SK-N-SH (cell line): ENCODE data around the gene RASA3. TPM values are rescaled to one million over a fixed set of nuclear protein-coding genes. Genes with fewer than 3 reads are reported as not detected.

Experiments used
- CTCF ChIA-PET: fragments of 300-600, 350-600 bp; formaldehyde crosslinking; extraction: SDS; loops from one replicate; lab custom pipeline; 2021; lab: Yijun Ruan, JAX
- POLR2A ChIA-PET: fragments of 350-600 bp; sonication (Branson Sonifier 250); formaldehyde crosslinking; extraction: SDS; loops from one replicate; lab custom pipeline; 2020; ENCODE audit warnings: antibody characterized with exemption, inconsistent platforms; lab: Yijun Ruan, JAX
- DNase-seq: peaks from one replicate; pipeline ENCODE4 v3.0.0; 2012
- H2AFZ ChIP-seq: fragments of 200-600 bp; sonication (generic); 2 replicates; pipeline ENCODE4 v1.8.1; 2016; ENCODE audit warnings: antibody characterized with exemption, mild to moderate bottlenecking, low read depth
- H3F3A ChIP-seq: fragments of 200-600 bp; sonication (generic); replicated peaks from 2 replicates; pipeline ENCODE3; 2016; ENCODE audit warnings: antibody characterized with exemption, mild to moderate bottlenecking; ENCODE audit not compliant: insufficient read depth
- H3K27ac ChIP-seq, 2 experiments: fragments of 200-500 bp in 1 of 2; fragments of 200-600 bp in 1 of 2; sonication (Bioruptor generic) in 1 of 2; sonication (generic), shearing (Covaris generic) in 1 of 2; 2 replicates each; pipeline versions ENCODE4 v1.5.1 to v1.6.1; 2014 to 2016; ENCODE audit warnings: low read depth in 2 of 2, inconsistent platforms in 1 of 2, low read length in 1 of 2, mild to moderate bottlenecking in 1 of 2, mixed read lengths in 1 of 2
- H3K27me3 ChIP-seq: fragments of 200-600 bp; sonication (generic), shearing (Covaris generic); 2 replicates; pipeline ENCODE4 v1.6.1; 2016; ENCODE audit warnings: mixed run types; ENCODE audit not compliant: insufficient read depth
- H3K36me3 ChIP-seq, 2 experiments: fragments of 200-500 bp in 1 of 2; fragments of 200-600 bp in 1 of 2; sonication (Bioruptor generic) in 1 of 2; sonication (generic) in 1 of 2; replicated peaks in 1 of 2; 2 replicates each; pipeline versions ENCODE3 to v1.5.1; 2014 to 2016; ENCODE audit warnings: low read length in 1 of 2, mild to moderate bottlenecking in 1 of 2; ENCODE audit not compliant: insufficient read depth in 2 of 2, control insufficient read depth in 1 of 2
- H3K4me1 ChIP-seq, 2 experiments: fragments of 200-500 bp in 1 of 2; fragments of 200-600 bp in 1 of 2; sonication (Bioruptor generic) in 1 of 2; sonication (generic), shearing (Covaris generic) in 1 of 2; 2 replicates each; pipeline versions ENCODE4 v1.5.1 to v1.6.1; 2014 to 2016; ENCODE audit warnings: low read depth in 1 of 2, low read length in 1 of 2, mixed run types in 1 of 2; ENCODE audit not compliant: insufficient read depth in 2 of 2, control insufficient read depth in 1 of 2
- H3K4me2 ChIP-seq: fragments of 200-600 bp; sonication (generic), shearing (Covaris generic); 2 replicates; pipeline ENCODE4 v1.6.1; 2017; ENCODE audit warnings: mixed run types
- H3K4me3 ChIP-seq, 2 experiments: fragments of 200-500 bp in 1 of 2; fragments of 200-600 bp in 1 of 2; sonication (Bioruptor generic) in 1 of 2; sonication (generic), shearing (Covaris generic) in 1 of 2; 2 replicates each; pipeline versions ENCODE4 v1.5.1 to v1.8.1; 2014 to 2016; ENCODE audit warnings: low read depth in 2 of 2, inconsistent platforms in 1 of 2, low read length in 1 of 2, mild to moderate bottlenecking in 1 of 2, mixed read lengths in 1 of 2, moderate library complexity in 1 of 2
- H3K79me2 ChIP-seq: fragments of 200-600 bp; sonication (generic); 2 replicates; pipeline ENCODE4 v1.8.1; 2017; ENCODE audit warnings: mild to moderate bottlenecking; ENCODE audit not compliant: insufficient read depth
- H3K9ac ChIP-seq: fragments of 200-600 bp; sonication (generic); 2 replicates; pipeline ENCODE4 v1.6.1; 2017; ENCODE audit warnings: mixed run types
- H3K9me2 ChIP-seq: fragments of 200-600 bp; sonication (generic); 2 replicates; pipeline ENCODE4 v1.6.1; 2017; ENCODE audit warnings: mixed run types
- H3K9me3 ChIP-seq: fragments of 200-600 bp; sonication (generic); 2 replicates; pipeline ENCODE4 v1.6.1; 2017; ENCODE audit warnings: mixed run types, mild to moderate bottlenecking, moderate library complexity
- H4K20me1 ChIP-seq: fragments of 200-600 bp; sonication (generic); 2 replicates; pipeline ENCODE4 v1.6.1; 2017; ENCODE audit warnings: mild to moderate bottlenecking, mixed run types; ENCODE audit not compliant: insufficient read depth
- CHD2 ChIP-seq: fragments of 150-350 bp; IDR thresholded peaks from 2 replicates; pipeline ENCODE4 v1.6.1; 2018; ENCODE audit warnings: low read length; ENCODE audit not compliant: partially characterized antibody
- ELF1 ChIP-seq: IDR thresholded peaks from 2 replicates; pipeline ENCODE4 v1.4.0; 2012
- EP300 ChIP-seq, 2 experiments: IDR thresholded peaks; 2 replicates each; pipeline versions ENCODE4 v1.4.0 to v1.6.1; 2012; ENCODE audit warnings: borderline replicate concordance in 1 of 2, low read depth in 1 of 2, low read length in 1 of 2
- EZH2phosphoT487 ChIP-seq: fragments of 200-600 bp; sonication (generic); IDR thresholded peaks from 2 replicates; pipeline ENCODE4 v1.6.1; 2017; ENCODE audit warnings: low read depth, mixed run types, mild to moderate bottlenecking, antibody characterized with exemption, moderate library complexity, borderline replicate concordance
- FOXM1 ChIP-seq: IDR thresholded peaks from 2 replicates; pipeline ENCODE4 v1.4.0; 2012; ENCODE audit warnings: low read depth, mild to moderate bottlenecking
- GATA2 ChIP-seq: sonication (generic); formaldehyde crosslinking; IDR thresholded peaks from 2 replicates; pipeline ENCODE4 v1.5.0; 2020; ENCODE audit warnings: mild to moderate bottlenecking, missing genetic modification reagents
- JUND ChIP-seq: IDR thresholded peaks from 2 replicates; pipeline ENCODE4 v1.4.0; 2012
- MXI1 ChIP-seq: IDR thresholded peaks from 2 replicates; pipeline ENCODE4 v1.6.1; 2012; ENCODE audit warnings: mild to moderate bottlenecking, low read depth, low read length, improper control_type of control experiment
- POLR2AphosphoS5 ChIP-seq: IDR thresholded peaks from 2 replicates; pipeline ENCODE4 v1.6.1; 2012; ENCODE audit warnings: low read depth, low read length
- RXRA ChIP-seq: IDR thresholded peaks from 2 replicates; pipeline ENCODE4 v1.4.0; 2012; ENCODE audit warnings: low read depth, mild to moderate bottlenecking, borderline replicate concordance
- SIN3A ChIP-seq: IDR thresholded peaks from 2 replicates; pipeline ENCODE4 v1.6.1; 2012; ENCODE audit warnings: low read depth, mild to moderate bottlenecking, low read length, moderate library complexity, borderline replicate concordance
- SMC3 ChIP-seq: IDR thresholded peaks from 2 replicates; pipeline ENCODE4 v1.6.1; 2012; ENCODE audit warnings: low read depth, low read length, improper control_type of control experiment
- TAF1 ChIP-seq: IDR thresholded peaks from 2 replicates; pipeline ENCODE4 v1.6.1; 2012; ENCODE audit warnings: low read depth, mild to moderate bottlenecking, low read length, moderate library complexity, borderline replicate concordance
- TCF12 ChIP-seq: IDR thresholded peaks from 2 replicates; pipeline ENCODE4 v1.4.0; 2012
- YY1 ChIP-seq: IDR thresholded peaks from 2 replicates; pipeline ENCODE4 v1.4.0; 2012; ENCODE audit warnings: low read depth, mild to moderate bottlenecking
- polyA plus RNA-seq, 3 experiments: library from polyadenylated mRNA; depleted of rRNA; stranded (reverse); fragments of >200 nt; gene quantifications; 2 replicates each; pipeline ENCODE4 v1.2.3, GENCODE V29; 2012
- TF ChIP-seq, protein P1 (sequence below): IDR thresholded peaks from 2 replicates; pipeline ENCODE4 v1.4.0; 2012; ENCODE audit warnings: low read depth, borderline replicate concordance
- TF ChIP-seq, protein P2 (sequence below): fragments of 200-600 bp; sonication (generic); IDR thresholded peaks from 2 replicates; pipeline ENCODE4 v1.6.1; 2017; ENCODE audit warnings: antibody characterized with exemption, mild to moderate bottlenecking, moderate library complexity
- TF ChIP-seq, protein P3 (sequence below): IDR thresholded peaks from 2 replicates; pipeline ENCODE4; 2012

The RASA3 gene
- polyA plus RNA-seq, 1 of the 3 experiments (the other 2 are of a cell fraction): 25.1 TPM

DNA sequence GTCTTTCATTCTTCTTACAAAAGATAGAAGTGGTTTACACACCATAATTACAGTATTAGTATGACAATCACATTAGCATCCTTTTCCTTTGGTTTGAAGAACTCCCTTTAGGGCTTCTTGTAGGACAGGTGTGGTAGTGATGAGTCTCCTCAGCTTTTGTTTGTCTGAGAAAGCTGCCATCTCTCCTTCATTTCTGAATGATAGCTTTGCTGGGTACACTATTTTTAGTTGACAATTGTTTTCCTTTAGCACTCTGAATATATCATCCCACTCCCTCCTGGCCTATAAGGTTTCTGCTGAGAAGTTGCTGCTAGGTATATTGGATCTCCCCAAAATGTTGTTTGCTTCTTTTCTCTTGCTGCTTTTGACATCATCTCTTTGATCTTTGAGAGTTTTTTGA is 39.3 kb downstream of the RASA3 start:
- peaks cover 25% of the 10 kb centered on the region for H4K20me1 ChIP-seq
- peaks cover 0 to 22% of the 10 kb centered on the region in 2 experiments; a peak in 1 of 4 replicates for H3K4me1 ChIP-seq
- peaks cover 98% of the 10 kb centered on the region for H3K79me2 ChIP-seq
- no peak overlapping the region for H3K4me3 ChIP-seq
- H3K9me3 ChIP-seq: no peaks in the 10 kb centered on the region; the same call in 1 of the 2 replicates
- POLR2A ChIA-PET: no interaction called here
- H3K27me3 ChIP-seq: no peaks in the 10 kb centered on the region
- no peaks in the 10 kb centered on the region for H3K9me2 ChIP-seq
- no peak overlapping the region for H3K27ac ChIP-seq
- no peak overlapping the region for H3K9ac ChIP-seq
- H3K4me2 ChIP-seq: no peak overlapping the region
- H2AFZ ChIP-seq: no peak overlapping the region
- H3K36me3 ChIP-seq: peaks cover 0 to 12% of the 10 kb centered on the region in 2 experiments
- DNase-seq: no peak
- TF ChIP-seq EZH2phosphoT487 (no peak), SMC3 (no peak), GATA2 (CRISPR knock-in tag) (no peak), JUND (no peak), RXRA (no peak), POLR2AphosphoS5 (no peak), MXI1 (no peak), FOXM1 (no peak), CHD2 (no peak), SIN3A (no peak), ELF1 (no peak), EP300 (IDR thresholded peaks at IDR 0.05; ENCODE audit: borderline replicate concordance in 1 of 2, low read depth in 1 of 2, low read length in 1 of 2) (no peak), TCF12 (no peak), YY1 (no peak), TAF1 (no peak)
- TF ChIP-seq, protein P1, sequence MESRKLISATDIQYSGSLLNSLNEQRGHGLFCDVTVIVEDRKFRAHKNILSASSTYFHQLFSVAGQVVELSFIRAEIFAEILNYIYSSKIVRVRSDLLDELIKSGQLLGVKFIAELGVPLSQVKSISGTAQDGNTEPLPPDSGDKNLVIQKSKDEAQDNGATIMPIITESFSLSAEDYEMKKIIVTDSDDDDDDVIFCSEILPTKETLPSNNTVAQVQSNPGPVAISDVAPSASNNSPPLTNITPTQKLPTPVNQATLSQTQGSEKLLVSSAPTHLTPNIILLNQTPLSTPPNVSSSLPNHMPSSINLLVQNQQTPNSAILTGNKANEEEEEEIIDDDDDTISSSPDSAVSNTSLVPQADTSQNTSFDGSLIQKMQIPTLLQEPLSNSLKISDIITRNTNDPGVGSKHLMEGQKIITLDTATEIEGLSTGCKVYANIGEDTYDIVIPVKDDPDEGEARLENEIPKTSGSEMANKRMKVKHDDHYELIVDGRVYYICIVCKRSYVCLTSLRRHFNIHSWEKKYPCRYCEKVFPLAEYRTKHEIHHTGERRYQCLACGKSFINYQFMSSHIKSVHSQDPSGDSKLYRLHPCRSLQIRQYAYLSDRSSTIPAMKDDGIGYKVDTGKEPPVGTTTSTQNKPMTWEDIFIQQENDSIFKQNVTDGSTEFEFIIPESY: no peak
- TF ChIP-seq, protein P2, sequence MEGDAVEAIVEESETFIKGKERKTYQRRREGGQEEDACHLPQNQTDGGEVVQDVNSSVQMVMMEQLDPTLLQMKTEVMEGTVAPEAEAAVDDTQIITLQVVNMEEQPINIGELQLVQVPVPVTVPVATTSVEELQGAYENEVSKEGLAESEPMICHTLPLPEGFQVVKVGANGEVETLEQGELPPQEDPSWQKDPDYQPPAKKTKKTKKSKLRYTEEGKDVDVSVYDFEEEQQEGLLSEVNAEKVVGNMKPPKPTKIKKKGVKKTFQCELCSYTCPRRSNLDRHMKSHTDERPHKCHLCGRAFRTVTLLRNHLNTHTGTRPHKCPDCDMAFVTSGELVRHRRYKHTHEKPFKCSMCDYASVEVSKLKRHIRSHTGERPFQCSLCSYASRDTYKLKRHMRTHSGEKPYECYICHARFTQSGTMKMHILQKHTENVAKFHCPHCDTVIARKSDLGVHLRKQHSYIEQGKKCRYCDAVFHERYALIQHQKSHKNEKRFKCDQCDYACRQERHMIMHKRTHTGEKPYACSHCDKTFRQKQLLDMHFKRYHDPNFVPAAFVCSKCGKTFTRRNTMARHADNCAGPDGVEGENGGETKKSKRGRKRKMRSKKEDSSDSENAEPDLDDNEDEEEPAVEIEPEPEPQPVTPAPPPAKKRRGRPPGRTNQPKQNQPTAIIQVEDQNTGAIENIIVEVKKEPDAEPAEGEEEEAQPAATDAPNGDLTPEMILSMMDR: no peak
- TF ChIP-seq, protein P3, sequence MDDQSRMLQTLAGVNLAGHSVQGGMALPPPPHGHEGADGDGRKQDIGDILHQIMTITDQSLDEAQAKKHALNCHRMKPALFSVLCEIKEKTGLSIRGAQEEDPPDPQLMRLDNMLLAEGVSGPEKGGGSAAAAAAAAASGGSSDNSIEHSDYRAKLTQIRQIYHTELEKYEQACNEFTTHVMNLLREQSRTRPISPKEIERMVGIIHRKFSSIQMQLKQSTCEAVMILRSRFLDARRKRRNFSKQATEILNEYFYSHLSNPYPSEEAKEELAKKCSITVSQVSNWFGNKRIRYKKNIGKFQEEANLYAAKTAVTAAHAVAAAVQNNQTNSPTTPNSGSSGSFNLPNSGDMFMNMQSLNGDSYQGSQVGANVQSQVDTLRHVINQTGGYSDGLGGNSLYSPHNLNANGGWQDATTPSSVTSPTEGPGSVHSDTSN: no peak
- TF ChIP-seq, all 33 proteins: peak for 0
- CTCF ChIA-PET: no interaction called here
- H3F3A ChIP-seq: peaks cover 3% of the 10 kb centered on the region
